ENCODE results near the gene R3HDM1. TPM values are rescaled to one million over a fixed set of nuclear protein-coding genes. Genes with fewer than 3 reads are reported as not detected.

R3HDM1 gene
- polyA plus RNA-seq, 2 of the 4 experiments (the other 2 are of a cell fraction) = 27.6 to 63.3 TPM

DNA sequence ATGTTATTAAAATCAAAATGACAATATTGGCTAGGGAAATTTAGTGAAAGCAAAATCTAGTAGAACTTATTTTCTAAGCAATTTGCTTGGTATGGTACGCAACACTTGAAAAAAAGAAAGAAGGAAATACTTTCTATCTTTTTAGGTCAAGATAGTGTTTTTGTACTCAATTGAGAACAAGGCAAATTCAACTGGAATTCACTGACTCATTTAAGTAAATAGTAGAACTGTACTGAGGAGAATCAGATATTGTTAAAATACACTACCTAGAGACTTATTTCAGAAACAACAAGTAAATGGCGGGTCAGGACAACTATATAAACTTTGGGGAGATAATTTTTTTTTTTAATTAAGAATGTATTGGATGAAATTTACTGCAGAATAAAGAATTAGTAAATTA lies 19.2 kb upstream of the R3HDM1 start:
- Histone ChIP-seq H3K4me2 (no peak overlapping the region), H3K4me3 (no peak overlapping the region), H3K27ac (no peak overlapping the region), H3K9me3 (peaks cover 34% of the 10 kb centered on the region; the same call in 2 of the 3 replicates), H3K4me1 (no peaks in the 10 kb centered on the region)
- WGBS (ENCODE audit: missing lambda C conversion rate) = 90% methylated on average over 2 of the region's 2 CpGs
- TF ChIP-seq TFCP2L1 (CRISPR knock-in tag; IDR thresholded peaks at IDR 0.05) (no peak), FOSB (CRISPR knock-in tag; IDR thresholded peaks at IDR 0.05) (no peak), FOSL2 (IDR thresholded peaks at IDR 0.05) (no peak), FOSL2 (CRISPR knock-in tag; IDR thresholded peaks at IDR 0.05) (no peak), MAZ (IDR thresholded peaks at IDR 0.05; ENCODE audit: borderline replicate concordance, low read depth, low read length) (no peak)
- FAIRE-seq (no peak), ATAC-seq (no peak), DNase-seq (ENCODE audit: low read depth in 1 of 2, low spot score in 1 of 2) (no peak)
- CTCF ChIA-PET = no interaction called here
- POLR2A ChIA-PET = no interaction called here

DNA sequence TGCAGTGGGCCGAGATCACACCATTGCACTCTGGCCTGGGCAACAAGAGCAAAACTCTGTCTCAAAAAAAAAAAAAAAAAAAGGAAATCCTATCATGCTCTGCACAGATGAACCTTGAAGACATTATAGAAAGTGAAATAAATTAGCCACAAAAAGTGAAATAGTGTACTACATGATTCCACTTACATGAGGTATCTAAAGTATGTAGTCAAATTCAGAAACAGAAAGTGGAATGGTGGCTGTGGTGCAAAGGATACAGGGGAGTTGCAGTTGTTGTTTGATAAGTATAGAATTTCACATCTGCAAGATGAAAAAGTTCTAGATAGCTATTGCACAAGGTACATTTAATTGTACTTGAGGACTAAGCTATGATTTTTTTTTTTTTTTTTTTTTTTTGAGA lies 5.5 kb upstream of the R3HDM1 start:
- POLR2A ChIA-PET = no interaction called here
- CTCF ChIA-PET = no interaction called here
- H3K4me3 ChIP-seq = no peak overlapping the region
- FAIRE-seq (no peak), ATAC-seq (no peak), DNase-seq (ENCODE audit: low read depth in 1 of 2, low spot score in 1 of 2) (no peak)
- peaks cover under 1% of the 10 kb centered on the region; the same call in 1 of the 3 replicates for H3K9me3 ChIP-seq
- H3K4me1 ChIP-seq = peaks cover 10% of the 10 kb centered on the region; the same call in 1 of the 3 replicates
- no peak overlapping the region for H3K4me2 ChIP-seq
- no peak overlapping the region for H3K27ac ChIP-seq
- no peak for TF ChIP-seq JUN (IDR thresholded peaks at IDR 0.05)
- TF ChIP-seq HOXB5 (CRISPR knock-in tag; IDR thresholded peaks at IDR 0.05) = no peak
- no peak for TF ChIP-seq CHD2 (IDR thresholded peaks at IDR 0.05; ENCODE audit: low read length, partially characterized antibody)
- TF ChIP-seq FOSL2 (IDR thresholded peaks at IDR 0.05) = no peak
- TF ChIP-seq FOSL2 (CRISPR knock-in tag; IDR thresholded peaks at IDR 0.05) = no peak
- TF ChIP-seq ZC3H11A (IDR thresholded peaks at IDR 0.05) = no peak
- TF ChIP-seq HEYL (CRISPR knock-in tag; IDR thresholded peaks at IDR 0.05) = no peak
- TF ChIP-seq, protein P1, sequence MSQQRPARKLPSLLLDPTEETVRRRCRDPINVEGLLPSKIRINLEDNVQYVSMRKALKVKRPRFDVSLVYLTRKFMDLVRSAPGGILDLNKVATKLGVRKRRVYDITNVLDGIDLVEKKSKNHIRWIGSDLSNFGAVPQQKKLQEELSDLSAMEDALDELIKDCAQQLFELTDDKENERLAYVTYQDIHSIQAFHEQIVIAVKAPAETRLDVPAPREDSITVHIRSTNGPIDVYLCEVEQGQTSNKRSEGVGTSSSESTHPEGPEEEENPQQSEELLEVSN (IDR thresholded peaks at IDR 0.05; ENCODE audit: borderline replicate concordance, low read depth) = no peak
- TF ChIP-seq HDAC2 (IDR thresholded peaks at IDR 0.05) = no peak
- no peak for TF ChIP-seq ZNF302 (CRISPR knock-in tag; IDR thresholded peaks at IDR 0.05)
- TF ChIP-seq EHF (CRISPR knock-in tag; IDR thresholded peaks at IDR 0.05) = no peak
- no peak for TF ChIP-seq MAZ (IDR thresholded peaks at IDR 0.05; ENCODE audit: borderline replicate concordance, low read depth, low read length)
- no peak for TF ChIP-seq EP300 (IDR thresholded peaks at IDR 0.05)
- TF ChIP-seq CEBPB (IDR thresholded peaks at IDR 0.05) = no peak
- TF ChIP-seq, protein P2, sequence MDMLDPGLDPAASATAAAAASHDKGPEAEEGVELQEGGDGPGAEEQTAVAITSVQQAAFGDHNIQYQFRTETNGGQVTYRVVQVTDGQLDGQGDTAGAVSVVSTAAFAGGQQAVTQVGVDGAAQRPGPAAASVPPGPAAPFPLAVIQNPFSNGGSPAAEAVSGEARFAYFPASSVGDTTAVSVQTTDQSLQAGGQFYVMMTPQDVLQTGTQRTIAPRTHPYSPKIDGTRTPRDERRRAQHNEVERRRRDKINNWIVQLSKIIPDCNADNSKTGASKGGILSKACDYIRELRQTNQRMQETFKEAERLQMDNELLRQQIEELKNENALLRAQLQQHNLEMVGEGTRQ (IDR thresholded peaks at IDR 0.05) = no peak
- no peak for TF ChIP-seq RAD21 (conservative IDR thresholded peaks at IDR 0.05 in 1 of 2, IDR thresholded peaks at IDR 0.05 in 1 of 2)
- no peak for TF ChIP-seq NPAS2 (CRISPR knock-in tag; IDR thresholded peaks at IDR 0.05; ENCODE audit: borderline replicate concordance)
- TF ChIP-seq POLR2AphosphoS2 (conservative IDR thresholded peaks at IDR 0.05; ENCODE audit: low read length) = no peak
- no peak for TF ChIP-seq EHMT2 (IDR thresholded peaks at IDR 0.05; ENCODE audit: low read depth)
- WGBS (ENCODE audit: missing lambda C conversion rate) = 89% methylated on average over 1 of the region's 1 CpG

DNA sequence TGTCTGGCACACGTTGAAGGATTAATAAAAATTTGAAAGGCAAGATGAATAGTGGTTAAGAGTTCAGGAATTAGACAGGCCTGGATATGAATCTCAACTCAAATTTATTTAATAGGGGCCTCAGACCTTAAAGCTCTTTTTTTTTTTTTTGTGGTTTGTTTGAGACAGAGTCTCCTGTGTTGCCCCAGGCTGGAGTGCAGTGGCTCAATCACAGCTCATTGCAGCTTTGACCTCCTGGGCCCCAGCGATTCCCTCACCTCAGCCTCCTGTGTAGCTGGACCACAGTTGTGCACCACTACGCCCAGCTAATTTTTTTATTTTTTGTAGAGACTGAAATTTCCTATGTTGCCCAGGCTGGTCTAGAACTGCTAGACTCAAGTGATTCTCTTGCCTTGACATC lies 3.3 kb upstream of the R3HDM1 start:
- peaks cover 14% of the 10 kb centered on the region; the same call in 2 of the 3 replicates for H3K4me1 ChIP-seq
- no peak overlapping the region for H3K27ac ChIP-seq
- no peaks in the 10 kb centered on the region for H3K9me3 ChIP-seq
- DNase-seq (ENCODE audit: low read depth in 1 of 2, low spot score in 1 of 2) (no peak), FAIRE-seq (no peak), ATAC-seq (no peak)
- no peak overlapping the region for H3K4me2 ChIP-seq
- ChIA-PET CTCF (interaction anchor here (0.7 kb wide), 1 partner anchor 24 kb away, joined by 3 read pairs; no protein-coding TSS in a partner anchor), POLR2A (no interaction called here)
- WGBS (ENCODE audit: missing lambda C conversion rate) = 92% methylated on average over 3 of the region's 3 CpGs
- no peak overlapping the region for H3K4me3 ChIP-seq
- TF ChIP-seq, protein P3, sequence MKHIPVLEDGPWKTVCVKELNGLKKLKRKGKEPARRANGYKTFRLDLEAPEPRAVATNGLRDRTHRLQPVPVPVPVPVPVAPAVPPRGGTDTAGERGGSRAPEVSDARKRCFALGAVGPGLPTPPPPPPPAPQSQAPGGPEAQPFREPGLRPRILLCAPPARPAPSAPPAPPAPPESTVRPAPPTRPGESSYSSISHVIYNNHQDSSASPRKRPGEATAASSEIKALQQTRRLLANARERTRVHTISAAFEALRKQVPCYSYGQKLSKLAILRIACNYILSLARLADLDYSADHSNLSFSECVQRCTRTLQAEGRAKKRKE (CRISPR knock-in tag; IDR thresholded peaks at IDR 0.05; ENCODE audit: low read depth) = no peak
- TF ChIP-seq RAD21 (conservative IDR thresholded peaks at IDR 0.05 in 1 of 2, IDR thresholded peaks at IDR 0.05 in 1 of 2) (no peak), ZFP36 (IDR thresholded peaks at IDR 0.05; ENCODE audit: borderline replicate concordance, partially characterized antibody) (no peak), BHLHE40 (IDR thresholded peaks at IDR 0.05; ENCODE audit: low read depth, low read length) (no peak), CHD4 (IDR thresholded peaks at IDR 0.05; ENCODE audit: borderline replicate concordance) (no peak), GATA3 (IDR thresholded peaks at IDR 0.05; ENCODE audit: borderline replicate concordance) (no peak), CHD2 (IDR thresholded peaks at IDR 0.05; ENCODE audit: low read length, partially characterized antibody) (no peak)
- TF ChIP-seq, protein P4, sequence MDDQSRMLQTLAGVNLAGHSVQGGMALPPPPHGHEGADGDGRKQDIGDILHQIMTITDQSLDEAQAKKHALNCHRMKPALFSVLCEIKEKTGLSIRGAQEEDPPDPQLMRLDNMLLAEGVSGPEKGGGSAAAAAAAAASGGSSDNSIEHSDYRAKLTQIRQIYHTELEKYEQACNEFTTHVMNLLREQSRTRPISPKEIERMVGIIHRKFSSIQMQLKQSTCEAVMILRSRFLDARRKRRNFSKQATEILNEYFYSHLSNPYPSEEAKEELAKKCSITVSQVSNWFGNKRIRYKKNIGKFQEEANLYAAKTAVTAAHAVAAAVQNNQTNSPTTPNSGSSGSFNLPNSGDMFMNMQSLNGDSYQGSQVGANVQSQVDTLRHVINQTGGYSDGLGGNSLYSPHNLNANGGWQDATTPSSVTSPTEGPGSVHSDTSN (IDR thresholded peaks at IDR 0.05) = no peak

All from A549 (cell line).